ENCODE measurements around the gene SHISA8.

- TF ChIP-seq POLR2AphosphoS5 (IDR thresholded peaks at IDR 0.05) (no peak), CTCF (IDR thresholded peaks at IDR 0.05) (no peak), POLR2A (IDR thresholded peaks at IDR 0.05) (no peak), EP300 (IDR thresholded peaks at IDR 0.05) (no peak)
Observed at GRCh38 chr22:41915786-41916493, 1.1 kb upstream of the SHISA8 start.

Measured in gastroesophageal sphincter (tissue), 3 donors.